Trophoblast cell (in vitro differentiated cells and primary cell): Measurements from ENCODE around the gene GPR35.

Experiments
- DNase-seq, 2 donors: peaks; one replicate each; pipeline ENCODE4 v3.0.0-alpha.2; 2016
- H2AFZ ChIP-seq: 2 replicates; pipeline ENCODE4 v1.6.1; 2013; ENCODE audit warnings: low read length, moderate library complexity, mild to moderate bottlenecking; ENCODE audit not compliant: insufficient read depth, poor library complexity
- H2AK5ac ChIP-seq: 2 replicates; pipeline ENCODE4 v1.6.1; 2013; ENCODE audit warnings: mild to moderate bottlenecking, low read length
- H2BK120ac ChIP-seq: 2 replicates; pipeline ENCODE4 v1.6.1; 2013; ENCODE audit warnings: low read length, mild to moderate bottlenecking, moderate library complexity; ENCODE audit not compliant: insufficient read depth, poor library complexity
- H2BK12ac ChIP-seq: 2 replicates; pipeline ENCODE4 v1.6.1; 2013; ENCODE audit warnings: mild to moderate bottlenecking, low read length, moderate library complexity
- H2BK5ac ChIP-seq: 2 replicates; pipeline ENCODE4 v1.6.1; 2013; ENCODE audit warnings: low read length, low read depth, moderate library complexity, mild to moderate bottlenecking; ENCODE audit not compliant: poor library complexity
- H3K14ac ChIP-seq: 2 replicates; pipeline ENCODE4 v1.6.1; 2013; ENCODE audit warnings: mild to moderate bottlenecking, low read length
- H3K18ac ChIP-seq: 2 replicates; pipeline ENCODE4 v1.6.1; 2013; ENCODE audit warnings: mild to moderate bottlenecking, low read length
- H3K23ac ChIP-seq: 2 replicates; pipeline ENCODE4 v1.6.1; 2013; ENCODE audit warnings: low read length
- H3K27ac ChIP-seq: 2 replicates; pipeline ENCODE4 v1.5.1; 2013; ENCODE audit warnings: low read depth, mild to moderate bottlenecking, inconsistent platforms, low read length, moderate library complexity
- H3K27me3 ChIP-seq: 2 replicates; pipeline ENCODE4 v1.6.1; 2013; ENCODE audit warnings: inconsistent platforms, mild to moderate bottlenecking, low read length, moderate library complexity; ENCODE audit not compliant: insufficient read depth
- H3K36me3 ChIP-seq, 2 experiments: 1 replicate in 1 of 2; 2 replicates in 1 of 2; pipeline ENCODE4 v1.6.1; 2013; ENCODE audit warnings: low read length in 2 of 2, mild to moderate bottlenecking in 2 of 2, moderate library complexity in 1 of 2; ENCODE audit not compliant: insufficient read depth in 2 of 2, control insufficient read depth in 1 of 2
- H3K4ac ChIP-seq: 2 replicates; pipeline ENCODE4 v1.6.1; 2013; ENCODE audit warnings: low read depth, mild to moderate bottlenecking, low read length, moderate library complexity
- H3K4me1 ChIP-seq, 2 experiments: 1 replicate in 1 of 2; 2 replicates in 1 of 2; pipeline ENCODE4 v1.6.1; 2013; ENCODE audit warnings: low read length in 2 of 2, mild to moderate bottlenecking in 2 of 2, moderate library complexity in 1 of 2; ENCODE audit not compliant: insufficient read depth in 2 of 2, control insufficient read depth in 1 of 2
- H3K4me2 ChIP-seq: 2 replicates; pipeline ENCODE4 v1.6.1; 2013; ENCODE audit warnings: inconsistent platforms, mild to moderate bottlenecking, low read length, moderate library complexity
- H3K4me3 ChIP-seq: 2 replicates; pipeline ENCODE4 v1.5.1; 2013; ENCODE audit warnings: mild to moderate bottlenecking, low read depth, low read length, inconsistent platforms
- H3K79me1 ChIP-seq: one replicate; pipeline ENCODE4 v1.6.1; 2013; ENCODE audit warnings: low read length
- H3K79me2 ChIP-seq: 2 replicates; pipeline ENCODE4 v1.6.1; 2013; ENCODE audit warnings: low read length, mild to moderate bottlenecking; ENCODE audit not compliant: control insufficient read depth, insufficient read depth, poor library complexity
- H3K9ac ChIP-seq: 2 replicates; pipeline ENCODE4 v1.6.1; 2013; ENCODE audit warnings: mild to moderate bottlenecking, low read length
- H3K9me3 ChIP-seq: 2 replicates; pipeline ENCODE4 v1.6.1; 2013; ENCODE audit warnings: low read depth, mild to moderate bottlenecking, control low read depth, inconsistent platforms, low read length; ENCODE audit not compliant: insufficient read depth
- H4K12ac ChIP-seq: 2 replicates; pipeline ENCODE4 v1.6.1; 2013; ENCODE audit warnings: low read depth, mild to moderate bottlenecking, low read length, moderate library complexity
- H4K8ac ChIP-seq: 2 replicates; pipeline ENCODE4 v1.6.1; 2013; ENCODE audit warnings: low read depth, mild to moderate bottlenecking, low read length, moderate library complexity
- H4K91ac ChIP-seq: one replicate; pipeline ENCODE4 v1.6.1; 2013; ENCODE audit warnings: low read depth, mild to moderate bottlenecking, low read length, moderate library complexity
- WGBS: extraction: QIAGEN DNeasy Blood & Tissue Kit; methylation state at CpG from one replicate; pipeline ENCODE4 v1.1.7; 2013; ENCODE audit warnings: missing lambda C conversion rate; ENCODE audit not compliant: insufficient read length, insufficient coverage; ENCODE audit errors: extremely low coverage; 5-methylcytosine and 5-hydroxymethylcytosine counted together

The GPR35 gene

GRCh38 chr2:240596491-240596931, 28.8 kb upstream of the GPR35 start:
- Histone ChIP-seq H2AK5ac (no peak overlapping the region), H2BK120ac (no peak overlapping the region), H3K4me2 (no peak overlapping the region), H2AFZ (no peak overlapping the region), H4K8ac (no peak overlapping the region), H3K36me3 (peaks cover 37 to 43% of the 10 kb centered on the region in 2 experiments), H3K79me2 (no peaks in the 10 kb centered on the region), H3K9me3 (peaks cover 5% of the 10 kb centered on the region), H3K14ac (no peak overlapping the region), H4K12ac (no peak overlapping the region), H3K18ac (no peak overlapping the region), H3K4me3 (peak overlapping the region; percentile 30), H2BK12ac (no peak overlapping the region), H3K9ac (no peak overlapping the region), H3K4ac (no peak overlapping the region), H3K4me1 (no peaks in the 10 kb centered on the region), H3K79me1 (no peaks in the 10 kb centered on the region), H3K23ac (no peak overlapping the region), H4K91ac (no peak overlapping the region), H2BK5ac (no peak overlapping the region), H3K27me3 (no peaks in the 10 kb centered on the region), H3K27ac (no peak overlapping the region)
- no CpG with 5 or more reads among the region's 23 CpGs for WGBS
- no peak for DNase-seq

- DNase-seq: no peak
- no CpG with 5 or more reads among the region's 10 CpGs for WGBS
- peaks cover 2% of the 10 kb centered on the region for H3K9me3 ChIP-seq
- peaks cover 32 to 40% of the 10 kb centered on the region in 2 experiments for H3K36me3 ChIP-seq
- H3K79me1 ChIP-seq: no peaks in the 10 kb centered on the region
- no peak overlapping the region for H4K8ac ChIP-seq
- H4K91ac ChIP-seq: no peak overlapping the region
- no peak overlapping the region for H3K14ac ChIP-seq
- no peak overlapping the region for H3K4me2 ChIP-seq
- H3K27me3 ChIP-seq: no peaks in the 10 kb centered on the region
- no peaks in the 10 kb centered on the region for H3K4me1 ChIP-seq
- H3K4me3 ChIP-seq: no peak overlapping the region
- H3K23ac ChIP-seq: no peak overlapping the region
- H2BK120ac ChIP-seq: no peak overlapping the region
- H3K4ac ChIP-seq: no peak overlapping the region
- H4K12ac ChIP-seq: no peak overlapping the region
- no peak overlapping the region for H2AFZ ChIP-seq
- H3K79me2 ChIP-seq: no peaks in the 10 kb centered on the region
- H2BK5ac ChIP-seq: no peak overlapping the region
- H3K18ac ChIP-seq: no peak overlapping the region
- H3K9ac ChIP-seq: no peak overlapping the region
- no peak overlapping the region for H2BK12ac ChIP-seq
- no peak overlapping the region for H3K27ac ChIP-seq
- no peak overlapping the region for H2AK5ac ChIP-seq
Measured at GRCh38 chr2:240597054-240597418, 28.2 kb upstream of the GPR35 start.

GRCh38 chr2:240597419-240598181, 27.7 kb upstream of the GPR35 start:
- WGBS: no CpG with 5 or more reads among the region's 22 CpGs
- Histone ChIP-seq H3K9me3 (no peaks in the 10 kb centered on the region), H3K9ac (no peak overlapping the region)

GRCh38 chr2:240598311-240598911, 26.9 kb upstream of the GPR35 start:
- H3K79me2 ChIP-seq: no peaks in the 10 kb centered on the region
- H3K79me1 ChIP-seq: no peaks in the 10 kb centered on the region
- H3K18ac ChIP-seq: no peak overlapping the region
- no peak overlapping the region for H3K4ac ChIP-seq
- H4K8ac ChIP-seq: no peak overlapping the region
- H3K27ac ChIP-seq: no peak overlapping the region
- H2AK5ac ChIP-seq: no peak overlapping the region
- H2BK12ac ChIP-seq: no peak overlapping the region
- no peak overlapping the region for H2BK5ac ChIP-seq
- H3K9ac ChIP-seq: no peak overlapping the region
- H3K4me3 ChIP-seq: no peak overlapping the region
- no peak overlapping the region for H2BK120ac ChIP-seq
- H3K4me2 ChIP-seq: no peak overlapping the region
- H3K4me1 ChIP-seq: no peaks in the 10 kb centered on the region
- H2AFZ ChIP-seq: no peak overlapping the region
- peaks cover 29 to 37% of the 10 kb centered on the region in 2 experiments for H3K36me3 ChIP-seq
- no peak overlapping the region for H3K14ac ChIP-seq
- H3K27me3 ChIP-seq: no peaks in the 10 kb centered on the region
- DNase-seq: no peak
- no peaks in the 10 kb centered on the region for H3K9me3 ChIP-seq
- H3K23ac ChIP-seq: no peak overlapping the region
- no CpG with 5 or more reads among the region's 17 CpGs for WGBS
- H4K91ac ChIP-seq: no peak overlapping the region
- no peak overlapping the region for H4K12ac ChIP-seq

More at GRCh38 chr2:240597419-240598181, 27.7 kb upstream of the GPR35 start:
- Histone ChIP-seq H3K79me1 (no peaks in the 10 kb centered on the region), H3K18ac (no peak overlapping the region), H2AFZ (no peak overlapping the region), H3K4me1 (no peaks in the 10 kb centered on the region), H4K8ac (no peak overlapping the region), H3K14ac (no peak overlapping the region), H3K27me3 (no peaks in the 10 kb centered on the region), H3K36me3 (peaks cover 29 to 37% of the 10 kb centered on the region in 2 experiments), H4K12ac (no peak overlapping the region), H2BK5ac (no peak overlapping the region), H3K79me2 (no peaks in the 10 kb centered on the region), H3K4me3 (no peak overlapping the region), H3K4ac (no peak overlapping the region), H3K4me2 (no peak overlapping the region), H3K27ac (no peak overlapping the region), H2BK120ac (no peak overlapping the region), H3K23ac (no peak overlapping the region), H4K91ac (no peak overlapping the region), H2AK5ac (no peak overlapping the region), H2BK12ac (no peak overlapping the region)
- DNase-seq: no peak
